HepG2 (cell line): ENCODE measurements around the gene MIGA2. TPM values are rescaled to one million over a fixed set of nuclear protein-coding genes. Genes with fewer than 3 reads are reported as not detected.

Source experiments
- ATAC-seq: fragments of 200-7000 bp; cut with Tn5 transposase; 3 replicates; pipeline ENCODE4 v1.9.1; 2020; ENCODE audit warnings: mild to moderate bottlenecking, moderate library complexity
- BruUV-seq: library from RNA; stranded (reverse); fragments of 400-500 nt; replicated peaks from 2 replicates; lab custom pipeline; 2021; lab: Mats Ljungman, UMichigan
- CTCF ChIA-PET: fragments of 300-600 bp; formaldehyde crosslinking; extraction: SDS; loops from one replicate; lab custom pipeline; 2021; ENCODE audit warnings: low total read pairs, inconsistent platforms, low intra/inter-chr PET ratio; lab: Yijun Ruan, JAX
- POLR2A ChIA-PET: fragments of 350-600 bp; sonication (Branson Sonifier 250); formaldehyde crosslinking; loops from one replicate; lab custom pipeline; 2020; ENCODE audit warnings: antibody characterized with exemption, inconsistent platforms; lab: Yijun Ruan, JAX
- DNase-seq: peaks from one replicate; pipeline ENCODE4 v3.0.0-alpha.2; 2015; ENCODE audit warnings: low spot score
- FAIRE-seq: peaks from 3 replicates; lab custom pipeline; 2011; peaks lifted over from hg19 to GRCh38; lab: Jason Lieb, UNC
- H2AFZ ChIP-seq: one replicate; pipeline ENCODE4 v1.6.1; 2011; ENCODE audit warnings: low read length, inconsistent platforms
- H3K27ac ChIP-seq: fragments of 300-600 bp; 3 replicates; pipeline ENCODE4 v1.8.0; 2011; ENCODE audit warnings: mixed run types, mild to moderate bottlenecking, mixed read lengths, low read length, inconsistent platforms; ENCODE audit not compliant: insufficient read depth; ENCODE audit errors: extremely low read length
- H3K27me3 ChIP-seq, 2 experiments: fragments of 200-600 bp in 1 of 2; 2 replicates in 1 of 2; 3 replicates in 1 of 2; pipeline versions ENCODE4 v1.6.0 to v1.8.0; 2011; ENCODE audit warnings: low read length in 2 of 2, mild to moderate bottlenecking in 2 of 2, moderate library complexity in 2 of 2, inconsistent platforms in 1 of 2; ENCODE audit not compliant: insufficient read depth in 2 of 2, control insufficient read depth in 1 of 2
- H3K36me3 ChIP-seq, 2 experiments: fragments of 200-600 bp in 1 of 2; replicated peaks in 1 of 2; 2 replicates in 1 of 2; 3 replicates in 1 of 2; pipeline versions ENCODE4 v1.5.1 to v1.8.0; 2011; ENCODE audit warnings: low read length in 2 of 2, inconsistent platforms in 1 of 2; ENCODE audit not compliant: insufficient read depth in 2 of 2, control insufficient read depth in 1 of 2
- H3K4me1 ChIP-seq: 2 replicates; pipeline ENCODE4 v1.5.1; 2012; ENCODE audit warnings: low read length, inconsistent platforms; ENCODE audit not compliant: insufficient read depth
- H3K4me2 ChIP-seq: 2 replicates; pipeline ENCODE4 v1.6.0; 2011; ENCODE audit warnings: low read depth, low read length, inconsistent platforms
- H3K4me3 ChIP-seq, 3 experiments: fragments of 200-600 bp in 1 of 3; sonication (generic), shearing (Covaris generic) in 1 of 3; replicated peaks in 1 of 3; 2 replicates each; pipeline ENCODE4 v1.5.1; 2011 to 2016; ENCODE audit warnings: low read length in 3 of 3, inconsistent platforms in 2 of 3, low read depth in 2 of 3, mild to moderate bottlenecking in 2 of 3, control low read depth in 1 of 3, mixed read lengths in 1 of 3; ENCODE audit not compliant: insufficient read depth in 1 of 3
- H3K79me2 ChIP-seq: one replicate; pipeline ENCODE4 v1.6.1; 2011; ENCODE audit warnings: low read length, inconsistent platforms; ENCODE audit not compliant: insufficient read depth
- H3K9ac ChIP-seq: 2 replicates; pipeline ENCODE4 v1.6.0; 2011; ENCODE audit warnings: mild to moderate bottlenecking, low read depth, low read length, inconsistent platforms; ENCODE audit not compliant: insufficient read depth
- H3K9me3 ChIP-seq: 2 replicates; pipeline ENCODE4 v1.5.1; 2012; ENCODE audit warnings: mild to moderate bottlenecking, low read length
- H4K20me1 ChIP-seq: 2 replicates; pipeline ENCODE4 v1.6.0; 2011; ENCODE audit warnings: inconsistent platforms, mild to moderate bottlenecking, low read length, moderate library complexity; ENCODE audit not compliant: insufficient read depth
- LCORL ChIP-seq, 2 experiments: fragments of 450-650 bp in 1 of 2; sonication (generic) in 1 of 2; formaldehyde crosslinking in 1 of 2; IDR thresholded peaks; 2 replicates each; pipeline versions ENCODE4 v1.5.0 to v1.6.1; 2017 to 2020; ENCODE audit warnings: antibody characterized with exemption in 1 of 2, missing genetic modification reagents in 1 of 2
- ZFP90 ChIP-seq: sonication (generic); formaldehyde crosslinking; IDR thresholded peaks from 2 replicates; pipeline ENCODE4 v1.8.0; 2022; ENCODE audit warnings: missing genetic modification reagents, mild to moderate bottlenecking, inconsistent platforms, borderline replicate concordance
- ZNF879 ChIP-seq: sonication (generic); formaldehyde crosslinking; IDR thresholded peaks from 2 replicates; pipeline ENCODE4 v1.8.1; 2023; ENCODE audit warnings: missing genetic modification reagents
- WGBS: methylation state at CpG from one replicate; pipeline ENCODE4 v1.1.6; 2017; ENCODE audit warnings: low lambda C conversion rate; 5-methylcytosine and 5-hydroxymethylcytosine counted together
- in situ Hi-C: cut with HindIII; loops from 2 replicates; pipeline ENCODE4 v1.10.0; 2017; ENCODE audit warnings: low pct_unique_long_range_greater_than_20kb; ENCODE audit not compliant: extremely low pct_ligation_motif_present
- intact Hi-C: fragments of 100-400 bp; cut with micrococcal nuclease; formaldehyde crosslinking; loops from one replicate; pipeline ENCODE4 v1.10.0; 2022; ENCODE audit not compliant: unreplicated experiment
- polyA plus RNA-seq, 8 experiments: library from polyadenylated mRNA; depleted of rRNA in 3 of 8; stranded (reverse) in 7 of 8; unstranded in 1 of 8; fragments of >200 nt; fragmentation: Illumina TruSeq in 4 of 8; extraction: Trizol in 4 of 8; gene quantifications; 2 replicates each; pipeline versions ENCODE4 v1.2.1 to v1.2.3, GENCODE V29; 2011 to 2016; ENCODE audit warnings: low read depth in 4 of 8, missing spikeins in 1 of 8, mixed read lengths in 1 of 8; ENCODE audit not compliant: insufficient read depth in 1 of 8
- total RNA-seq, 5 experiments: library from RNA; depleted of rRNA; stranded (reverse); fragments of >200 nt; fragmentation: Illumina TruSeq; extraction: Trizol; gene quantifications; 2 replicates each; pipeline ENCODE4 v1.2.3, GENCODE V29; 2016; ENCODE audit warnings: low read depth in 1 of 5
- TF ChIP-seq, protein P1 (sequence below): sonication (generic); formaldehyde crosslinking; IDR thresholded peaks from 2 replicates; pipeline ENCODE4 v1.8.1; 2023; ENCODE audit warnings: mild to moderate bottlenecking, missing genetic modification reagents
- TF ChIP-seq, protein P2 (sequence below): sonication (generic); formaldehyde crosslinking; conservative IDR thresholded peaks from 2 replicates; pipeline ENCODE4 v1.8.1; 2023; ENCODE audit warnings: missing genetic modification reagents

The MIGA2 gene
- total and polyA plus RNA-seq, 2 of the 13 experiments (the other 11 are each of a cell fraction or from before 2014, with no cell fraction given): 10.8 to 17.1 TPM

DNA sequence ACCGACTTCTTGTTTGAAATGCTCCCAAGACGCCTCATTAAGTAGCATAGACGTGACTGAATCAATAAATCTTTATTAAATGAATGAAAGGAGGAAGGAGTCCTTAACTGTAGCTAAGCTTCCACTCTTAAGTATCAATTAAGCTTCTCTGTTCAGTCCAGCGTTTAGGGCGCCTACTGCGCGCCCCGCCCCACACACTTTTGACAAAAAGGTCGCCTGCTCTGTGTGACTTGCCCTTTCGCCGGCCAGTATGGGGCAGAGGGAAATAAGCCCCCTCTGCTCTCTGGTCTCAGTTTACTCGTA, 43.8 kb downstream of the MIGA2 start:
- H3K27ac ChIP-seq: peak overlapping the region; percentile 63
- no peaks in the 10 kb centered on the region for H4K20me1 ChIP-seq
- peak overlapping the region; percentile 69 for H3K9ac ChIP-seq
- peaks cover 41% of the 10 kb centered on the region for H3K79me2 ChIP-seq
- H3K4me2 ChIP-seq: peak overlapping the region; percentile 98
- 2% methylated on average over 10 of the region's 12 CpGs for WGBS
- intact Hi-C loops: loop anchor here (5.0 kb wide), 1 partner anchor 43 kb away; the partner anchor contains the start of gene MIGA2
- POLR2A ChIA-PET: interaction anchor here (0.9 to 1.8 kb wide), 13 partner anchors 14 to 545 kb away, joined by 3 to 18 read pairs (median 6); partner anchors contain the start of genes CRAT, MIGA2, PTPA and SH3GLB2
- ATAC-seq: no peak
- peak overlapping the region; percentile 64 to 89 (median 75) for H3K4me3 ChIP-seq
- TF ChIP-seq, protein P1, sequence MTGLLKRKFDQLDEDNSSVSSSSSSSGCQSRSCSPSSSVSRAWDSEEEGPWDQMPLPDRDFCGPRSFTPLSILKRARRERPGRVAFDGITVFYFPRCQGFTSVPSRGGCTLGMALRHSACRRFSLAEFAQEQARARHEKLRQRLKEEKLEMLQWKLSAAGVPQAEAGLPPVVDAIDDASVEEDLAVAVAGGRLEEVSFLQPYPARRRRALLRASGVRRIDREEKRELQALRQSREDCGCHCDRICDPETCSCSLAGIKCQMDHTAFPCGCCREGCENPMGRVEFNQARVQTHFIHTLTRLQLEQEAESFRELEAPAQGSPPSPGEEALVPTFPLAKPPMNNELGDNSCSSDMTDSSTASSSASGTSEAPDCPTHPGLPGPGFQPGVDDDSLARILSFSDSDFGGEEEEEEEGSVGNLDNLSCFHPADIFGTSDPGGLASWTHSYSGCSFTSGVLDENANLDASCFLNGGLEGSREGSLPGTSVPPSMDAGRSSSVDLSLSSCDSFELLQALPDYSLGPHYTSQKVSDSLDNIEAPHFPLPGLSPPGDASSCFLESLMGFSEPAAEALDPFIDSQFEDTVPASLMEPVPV: 0 out of 2 replicates have a peak, but pooled peaks have one; percentile 9
- 0 out of 2 replicates have a peak, but pooled peaks have one; percentile 4 for TF ChIP-seq ZFP90 (CRISPR knock-in tag)
- TF ChIP-seq ZNF879: no peak
- no peak for TF ChIP-seq LCORL (IDR thresholded peaks at IDR 0.05)
- no peak for TF ChIP-seq LCORL (CRISPR knock-in tag; IDR thresholded peaks at IDR 0.05)
- TF ChIP-seq, protein P2, sequence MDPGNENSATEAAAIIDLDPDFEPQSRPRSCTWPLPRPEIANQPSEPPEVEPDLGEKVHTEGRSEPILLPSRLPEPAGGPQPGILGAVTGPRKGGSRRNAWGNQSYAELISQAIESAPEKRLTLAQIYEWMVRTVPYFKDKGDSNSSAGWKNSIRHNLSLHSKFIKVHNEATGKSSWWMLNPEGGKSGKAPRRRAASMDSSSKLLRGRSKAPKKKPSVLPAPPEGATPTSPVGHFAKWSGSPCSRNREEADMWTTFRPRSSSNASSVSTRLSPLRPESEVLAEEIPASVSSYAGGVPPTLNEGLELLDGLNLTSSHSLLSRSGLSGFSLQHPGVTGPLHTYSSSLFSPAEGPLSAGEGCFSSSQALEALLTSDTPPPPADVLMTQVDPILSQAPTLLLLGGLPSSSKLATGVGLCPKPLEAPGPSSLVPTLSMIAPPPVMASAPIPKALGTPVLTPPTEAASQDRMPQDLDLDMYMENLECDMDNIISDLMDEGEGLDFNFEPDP (CRISPR knock-in tag): 0 out of 2 replicates have a peak, but pooled peaks have one; percentile 80
- TF ChIP-seq, all 625 proteins: peak for 3
- BruUV-seq: TSS peak; percentile 90
- CTCF ChIA-PET: no interaction called here
- DNase-seq (no peak), FAIRE-seq (no peak)
- no peaks in the 10 kb centered on the region for H3K9me3 ChIP-seq
- in situ Hi-C loops: no loop called here
- H3K4me1 ChIP-seq: peaks cover 76% of the 10 kb centered on the region
- H2AFZ ChIP-seq: no peak overlapping the region
- no peaks in the 10 kb centered on the region for H3K27me3 ChIP-seq
- peaks cover 4 to 10% of the 10 kb centered on the region in 2 experiments; a peak in 4 of 5 replicates for H3K36me3 ChIP-seq
